Ramos (cell line): ENCODE measurements around the gene IL20.

ENCODE experiments used
- in situ Hi-C: fragments of 300-500 bp; cut with MboI; formaldehyde crosslinking; loops from one replicate; pipeline ENCODE4 v1.14.3; 2022; ENCODE audit warnings: low sequenced_read_pairs; ENCODE audit not compliant: unreplicated experiment

The IL20 gene

DNA sequence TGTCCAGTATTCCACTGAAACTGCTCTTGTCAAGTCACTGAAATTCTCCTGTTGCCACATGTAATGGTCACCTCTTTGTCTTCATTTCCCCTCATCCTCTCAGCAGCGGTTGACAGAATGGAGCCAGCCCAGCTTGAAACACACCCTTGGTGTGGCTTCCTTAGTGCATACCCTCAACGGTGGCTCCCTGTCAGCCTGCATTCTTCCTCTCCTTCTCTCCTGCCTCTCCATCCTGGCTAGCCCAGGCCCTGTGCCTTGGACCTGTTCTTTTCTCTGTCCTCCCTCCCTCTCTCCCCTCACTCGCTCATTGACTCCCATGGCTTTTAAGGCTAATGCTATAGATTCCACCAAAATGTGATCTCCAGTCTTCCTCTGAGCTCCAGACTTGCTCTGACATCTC lies 52.7 kb downstream of the IL20 start:
- in situ Hi-C loops, result loop anchor here (10.0 kb wide), 1 partner anchor 293 kb away; no protein-coding TSS in a partner anchor
